H7 (cell line): ENCODE results near the gene COA8. TPM values are rescaled to one million over a fixed set of nuclear protein-coding genes. Genes with fewer than 3 reads are reported as not detected.
A peak's percentile ranks its signal among the peaks of the same experiment; 100 is the strongest.

Experiments used
- DNase-seq: peaks from one replicate; pipeline ENCODE4 v3.0.0; 2012
- H3K27me3 ChIP-seq: 2 replicates; pipeline ENCODE4 v1.6.0; 2011; ENCODE audit warnings: mild to moderate bottlenecking, low read length; ENCODE audit not compliant: control insufficient read depth, insufficient read depth
- H3K36me3 ChIP-seq: replicated peaks from 2 replicates; pipeline ENCODE4 v1.5.1; 2011; ENCODE audit warnings: low read length; ENCODE audit not compliant: control insufficient read depth, insufficient read depth
- H3K4me3 ChIP-seq: 2 replicates; pipeline ENCODE4 v1.5.1; 2011; ENCODE audit warnings: low read depth, mild to moderate bottlenecking, control low read depth, low read length, moderate library complexity; ENCODE audit not compliant: insufficient read depth
- total RNA-seq: library from RNA; depleted of rRNA; stranded (reverse); fragments of >200 nt; shearing (Covaris generic); gene quantifications from 2 replicates; pipeline ENCODE4 v1.2.3, GENCODE V29; 2014

COA8 gene
- total RNA-seq, 1 experiment from 2014 or later: 15.8 TPM

GRCh38 chr14:103547941-103548462, 14.8 kb upstream of the COA8 start:
- no peak overlapping the region for H3K4me3 ChIP-seq
- no peaks in the 10 kb centered on the region for H3K27me3 ChIP-seq
- DNase-seq: peak; percentile 69
- no peaks in the 10 kb centered on the region for H3K36me3 ChIP-seq

GRCh38 chr14:103548463-103549351, 14.1 kb upstream of the COA8 start:
- DNase-seq: peak; percentile 56
- Histone ChIP-seq H3K4me3 (no peak overlapping the region), H3K27me3 (no peaks in the 10 kb centered on the region), H3K36me3 (no peaks in the 10 kb centered on the region)

GRCh38 chr14:103549361-103550311, 13.1 kb upstream of the COA8 start:
- Histone ChIP-seq H3K36me3 (no peaks in the 10 kb centered on the region), H3K4me3 (no peak overlapping the region), H3K27me3 (no peaks in the 10 kb centered on the region)
- DNase-seq: peak; percentile 83

GRCh38 chr14:103550451-103551337, 12.1 kb upstream of the COA8 start:
- no peaks in the 10 kb centered on the region for H3K36me3 ChIP-seq
- no peak overlapping the region for H3K4me3 ChIP-seq
- H3K27me3 ChIP-seq: no peaks in the 10 kb centered on the region
- DNase-seq: peak; percentile 70

GRCh38 chr14:103551338-103551762, 11.4 kb upstream of the COA8 start:
- H3K36me3 ChIP-seq: no peaks in the 10 kb centered on the region
- no peak overlapping the region for H3K4me3 ChIP-seq
- H3K27me3 ChIP-seq: no peaks in the 10 kb centered on the region
- DNase-seq: peak; percentile 68

- no peaks in the 10 kb centered on the region for H3K27me3 ChIP-seq
- H3K4me3 ChIP-seq: no peak overlapping the region
- H3K36me3 ChIP-seq: no peaks in the 10 kb centered on the region
- peak; percentile 50 for DNase-seq
These were observed 10.5 kb upstream of the COA8 start for GRCh38 chr14:103552011-103552845.

GRCh38 chr14:103552846-103553210, 9.9 kb upstream of the COA8 start:
- Histone ChIP-seq H3K27me3 (no peaks in the 10 kb centered on the region), H3K4me3 (no peak overlapping the region), H3K36me3 (no peaks in the 10 kb centered on the region)
- no peak for DNase-seq

GRCh38 chr14:103555559-103556337, 7.0 kb upstream of the COA8 start:
- peak; percentile 40 for DNase-seq
- Histone ChIP-seq H3K36me3 (peaks cover 5% of the 10 kb centered on the region), H3K27me3 (no peaks in the 10 kb centered on the region), H3K4me3 (no peak overlapping the region)

GRCh38 chr14:103556946-103557758, 5.6 kb upstream of the COA8 start:
- peaks cover 5% of the 10 kb centered on the region for H3K36me3 ChIP-seq
- DNase-seq: no peak
- no peaks in the 10 kb centered on the region for H3K27me3 ChIP-seq
- no peak overlapping the region for H3K4me3 ChIP-seq

- Histone ChIP-seq H3K36me3 (peaks cover 5% of the 10 kb centered on the region), H3K27me3 (no peaks in the 10 kb centered on the region), H3K4me3 (no peak overlapping the region)
- DNase-seq: no peak
These were observed 4.5 kb upstream of the COA8 start for GRCh38 chr14:103558071-103558882.

GRCh38 chr14:103559766-103560165, 3.0 kb upstream of the COA8 start:
- DNase-seq: no peak
- Histone ChIP-seq H3K27me3 (no peaks in the 10 kb centered on the region), H3K4me3 (no peak overlapping the region), H3K36me3 (peaks cover 5% of the 10 kb centered on the region)
